ENCODE data around the gene TBCB. TPM values are rescaled to one million over a fixed set of nuclear protein-coding genes. Genes with fewer than 3 reads are reported as not detected.

The TBCB gene
- total RNA-seq, 4 donors from 2014 or later = 60.8 to 113 (median 94.5) TPM

DNA sequence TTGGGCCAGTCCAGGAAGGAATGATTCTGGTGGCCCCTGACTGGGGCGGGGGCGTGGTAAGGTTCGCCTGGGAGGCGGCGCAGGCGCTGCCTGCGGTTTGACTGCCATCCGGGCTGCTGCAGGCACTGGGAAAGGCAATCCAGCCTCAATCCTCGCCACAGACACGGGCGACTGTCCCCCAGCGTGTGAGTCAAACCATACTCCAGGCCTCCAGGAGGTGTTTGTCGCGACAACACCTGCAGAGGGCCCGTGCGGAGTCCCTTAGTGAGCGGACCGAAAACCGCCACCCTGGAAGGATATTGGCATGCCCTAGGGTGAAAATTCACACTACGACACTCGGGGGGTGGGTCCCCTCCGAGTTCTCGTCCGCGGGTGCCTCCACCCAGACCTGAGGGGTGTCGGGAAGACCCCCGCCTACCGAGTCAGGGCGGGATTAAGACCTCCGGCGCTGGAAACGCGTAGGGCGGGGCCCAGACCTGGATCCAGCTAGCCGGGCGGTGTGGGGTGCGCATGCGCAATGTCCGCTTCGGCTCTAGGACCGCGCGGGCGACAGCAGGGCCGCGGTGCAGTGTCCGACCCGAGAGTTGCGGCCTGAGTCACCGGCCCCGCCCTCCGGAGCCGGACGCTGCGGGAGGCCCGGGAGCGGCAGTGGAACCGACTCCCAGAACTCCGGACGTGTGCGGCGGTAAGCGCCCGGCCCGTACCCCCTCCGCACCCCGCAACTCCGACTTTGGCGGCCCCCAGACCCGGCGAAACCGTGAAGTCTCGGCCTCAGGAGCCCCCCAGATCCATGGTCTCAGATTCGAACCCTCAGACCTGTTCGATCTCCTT lies 24.4 kb downstream of the TBCB start, which contains the start of gene CAPNS1:
Gene CAPNS1 (plus strand): TSS at position 594 of the 831 bp plus-strand sequence. CDS start 946 bp downstream, outside the sequence.
- intact Hi-C loops (cut with DNase I; ENCODE audit: low total_unique reads) = no loop called here
- TF ChIP-seq POLR2A (IDR thresholded peaks at IDR 0.05) = peak in 1 of 2 donors; percentile 63
- TF ChIP-seq, protein P1, sequence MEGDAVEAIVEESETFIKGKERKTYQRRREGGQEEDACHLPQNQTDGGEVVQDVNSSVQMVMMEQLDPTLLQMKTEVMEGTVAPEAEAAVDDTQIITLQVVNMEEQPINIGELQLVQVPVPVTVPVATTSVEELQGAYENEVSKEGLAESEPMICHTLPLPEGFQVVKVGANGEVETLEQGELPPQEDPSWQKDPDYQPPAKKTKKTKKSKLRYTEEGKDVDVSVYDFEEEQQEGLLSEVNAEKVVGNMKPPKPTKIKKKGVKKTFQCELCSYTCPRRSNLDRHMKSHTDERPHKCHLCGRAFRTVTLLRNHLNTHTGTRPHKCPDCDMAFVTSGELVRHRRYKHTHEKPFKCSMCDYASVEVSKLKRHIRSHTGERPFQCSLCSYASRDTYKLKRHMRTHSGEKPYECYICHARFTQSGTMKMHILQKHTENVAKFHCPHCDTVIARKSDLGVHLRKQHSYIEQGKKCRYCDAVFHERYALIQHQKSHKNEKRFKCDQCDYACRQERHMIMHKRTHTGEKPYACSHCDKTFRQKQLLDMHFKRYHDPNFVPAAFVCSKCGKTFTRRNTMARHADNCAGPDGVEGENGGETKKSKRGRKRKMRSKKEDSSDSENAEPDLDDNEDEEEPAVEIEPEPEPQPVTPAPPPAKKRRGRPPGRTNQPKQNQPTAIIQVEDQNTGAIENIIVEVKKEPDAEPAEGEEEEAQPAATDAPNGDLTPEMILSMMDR (IDR thresholded peaks at IDR 0.05) = no peak
- 0 to 2% methylated on average over 7 to 61 of the region's 75 CpGs for WGBS, 2 donors
- H3K4me3 ChIP-seq (ENCODE audit: low read depth, poor library complexity, severe bottlenecking) = peak within 1 kb of the TSS; percentile 85
- peak; percentile 95 to 99 for DNase-seq (ENCODE audit: low spot score in 2 of 2)

- DNase-seq (ENCODE audit: low spot score in 2 of 2) = peak in 1 of 2 donors; percentile 88
- WGBS, 2 donors = 0% methylated on average over 27 to 31 of the region's 31 CpGs
- H3K4me3 ChIP-seq (ENCODE audit: low read depth, poor library complexity, severe bottlenecking) = peak overlapping the region; percentile 85
- intact Hi-C loops (cut with DNase I; ENCODE audit: low total_unique reads) = no loop called here
- no peak for TF ChIP-seq POLR2A (IDR thresholded peaks at IDR 0.05)
Measured at GRCh38 chr19:36140304-36141038, 25.2 kb downstream of the TBCB start.

DNA sequence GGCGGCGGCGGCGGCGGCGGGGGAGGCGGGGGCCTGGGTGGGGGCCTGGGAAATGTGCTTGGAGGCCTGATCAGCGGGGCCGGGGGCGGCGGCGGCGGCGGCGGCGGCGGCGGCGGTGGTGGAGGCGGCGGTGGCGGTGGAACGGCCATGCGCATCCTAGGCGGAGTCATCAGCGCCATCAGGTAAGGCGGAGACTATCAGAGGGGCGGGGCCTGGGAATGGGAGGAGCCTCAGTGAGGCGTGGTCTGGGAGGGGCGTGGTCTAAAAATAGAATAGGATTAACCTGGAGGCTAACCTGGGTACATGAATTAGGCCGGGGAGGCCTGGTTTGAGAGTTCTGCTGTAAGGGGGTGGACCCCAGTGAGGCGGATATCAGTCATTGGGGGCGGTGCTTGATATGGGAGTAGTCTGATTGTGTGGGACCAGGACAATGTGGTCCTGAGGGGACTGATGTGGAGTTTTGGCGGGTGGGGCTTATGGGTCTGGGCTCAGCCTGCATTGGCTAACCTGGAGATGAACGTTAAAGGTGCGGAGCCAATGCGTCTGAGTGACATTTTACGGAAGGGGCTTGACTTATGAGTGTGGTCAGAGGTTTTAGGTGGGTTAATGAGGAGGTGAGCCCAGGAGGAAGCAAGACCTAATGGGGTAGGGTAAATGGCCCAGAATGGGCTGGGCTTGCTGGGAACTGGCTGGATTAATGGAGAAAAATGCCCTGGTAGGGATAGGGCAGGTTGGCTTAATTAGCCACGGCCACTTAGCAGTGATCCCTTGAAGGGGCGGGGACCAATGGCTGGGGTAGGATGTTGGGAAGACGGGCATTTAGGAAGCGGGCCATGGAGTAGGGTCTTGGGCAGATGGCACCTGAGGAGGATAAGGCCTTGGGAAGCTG lies 26.0 kb downstream of the TBCB start:
- 21 to 22% methylated on average over 41 to 42 of the region's 42 CpGs for WGBS, 2 donors
- peak overlapping the region; percentile 85 for H3K4me3 ChIP-seq (ENCODE audit: low read depth, poor library complexity, severe bottlenecking)
- no peak for TF ChIP-seq POLR2A (IDR thresholded peaks at IDR 0.05)
- TF ChIP-seq, protein P1 (IDR thresholded peaks at IDR 0.05) = no peak
- intact Hi-C loops (cut with DNase I; ENCODE audit: low total_unique reads) = no loop called here
- DNase-seq (ENCODE audit: low spot score in 2 of 2) = peak; percentile 89 to 98

GRCh38 chr19:36142046-36142445 lies 26.8 kb downstream of the TBCB start:
- no peak for TF ChIP-seq POLR2A (IDR thresholded peaks at IDR 0.05)
- TF ChIP-seq, protein P1 (IDR thresholded peaks at IDR 0.05) = no peak
- 94% methylated on average over 14 of the region's 14 CpGs for WGBS, 2 donors
- DNase-seq (ENCODE audit: low spot score in 2 of 2) = no peak
- intact Hi-C loops (cut with DNase I; ENCODE audit: low total_unique reads) = no loop called here
- no peak overlapping the region for H3K4me3 ChIP-seq (ENCODE audit: low read depth, poor library complexity, severe bottlenecking)

DNA sequence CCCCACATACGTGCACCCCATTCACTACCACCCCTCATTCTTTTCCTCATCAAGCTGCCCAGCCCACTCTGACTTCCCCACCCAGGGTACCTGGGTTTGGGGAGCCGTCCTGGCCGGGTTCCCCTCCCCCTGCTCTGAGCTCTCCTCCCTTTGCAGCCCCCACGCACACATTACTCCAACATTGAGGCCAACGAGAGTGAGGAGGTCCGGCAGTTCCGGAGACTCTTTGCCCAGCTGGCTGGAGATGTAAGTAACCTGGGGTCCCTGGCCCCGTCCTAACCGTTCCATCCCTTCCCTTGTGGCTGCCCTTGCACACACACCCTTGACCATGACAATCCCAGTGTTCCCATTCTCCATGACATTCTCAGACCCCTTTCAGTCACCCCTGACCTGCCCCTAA lies 27.2 kb downstream of the TBCB start:
- no peak for TF ChIP-seq POLR2A (IDR thresholded peaks at IDR 0.05)
- TF ChIP-seq, protein P1 (IDR thresholded peaks at IDR 0.05) = no peak
- H3K4me3 ChIP-seq (ENCODE audit: low read depth, poor library complexity, severe bottlenecking) = no peak overlapping the region
- no peak for DNase-seq (ENCODE audit: low spot score in 2 of 2)
- intact Hi-C loops (cut with DNase I; ENCODE audit: low total_unique reads) = no loop called here
- WGBS, 2 donors = 89 to 95% methylated on average over 9 of the region's 9 CpGs

Measured in lower leg skin (tissue), 4 donors.